T-cell (primary cell): ENCODE data around the gene TGM1. TPM values are rescaled to one million over a fixed set of nuclear protein-coding genes. Genes with fewer than 3 reads are reported as not detected.

ENCODE experiments used
- ATAC-seq, 4 experiments: fragments of 200-7000 bp in 3 of 4; fragments of 150-1000 bp in 1 of 4; cut with Tn5 transposase; replicated peaks in 1 of 4; 1 replicate in 3 of 4; 2 replicates in 1 of 4; pipeline ENCODE4 v1.10.0; 2021; ENCODE audit warnings: moderate library complexity in 3 of 4, mild to moderate bottlenecking in 2 of 4, moderate number of reproducible peaks in 1 of 4
- CTCF ChIA-PET, 2 donors: fragments of 300-600 bp; sonication (Branson Sonifier 250); formaldehyde crosslinking; loops; one replicate each; lab custom pipeline; 2022; ENCODE audit warnings: antibody characterized with exemption in 2 of 2; lab: Charles Lee
- POLR2A ChIA-PET, 2 donors: fragments of 300-600 bp; sonication (Branson Sonifier 250); formaldehyde crosslinking; loops; one replicate each; lab custom pipeline; 2022; ENCODE audit warnings: antibody characterized with exemption in 2 of 2; lab: Charles Lee
- DNase-seq, 35 experiments: peaks; one replicate each; pipeline versions ENCODE4 v3.0.0 to v3.0.0-alpha.2; 2013 to 2023
- H3K27ac ChIP-seq: one replicate; pipeline ENCODE4 v1.5.1; 2013; ENCODE audit warnings: low read length
- H3K27me3 ChIP-seq, 2 experiments: replicated peaks in 1 of 2; 1 replicate in 1 of 2; 2 replicates in 1 of 2; pipeline versions ENCODE4 v1.6.1 to v1.7.0; 2013; ENCODE audit warnings: low read length in 1 of 2, mixed read lengths in 1 of 2; ENCODE audit not compliant: control insufficient read depth in 2 of 2, insufficient read depth in 2 of 2; ENCODE audit errors: extremely low read depth in 1 of 2
- H3K36me3 ChIP-seq, 2 donors: 1 replicate in 1 of 2; 2 replicates in 1 of 2; pipeline versions ENCODE4 v1.6.1 to v1.7.0; 2013; ENCODE audit warnings: low read length in 1 of 2; ENCODE audit not compliant: control insufficient read depth in 2 of 2, insufficient read depth in 1 of 2; ENCODE audit errors: extremely low read depth in 1 of 2
- H3K4me1 ChIP-seq, 2 experiments: 1 replicate in 1 of 2; 2 replicates in 1 of 2; pipeline versions ENCODE4 v1.6.1 to v1.7.0; 2013; ENCODE audit warnings: low read length in 2 of 2, mixed read lengths in 1 of 2; ENCODE audit not compliant: insufficient read depth in 2 of 2, control insufficient read depth in 1 of 2; ENCODE audit errors: extremely low read depth in 1 of 2
- H3K4me3 ChIP-seq, 2 donors: 1 replicate in 1 of 2; 2 replicates in 1 of 2; pipeline versions ENCODE4 v1.5.1 to v1.7.0; 2013; ENCODE audit warnings: mild to moderate bottlenecking in 2 of 2, low read length in 1 of 2, moderate library complexity in 1 of 2; ENCODE audit not compliant: control insufficient read depth in 1 of 2; ENCODE audit errors: extremely low read depth in 1 of 2
- H3K9me3 ChIP-seq: 2 replicates; pipeline ENCODE4 v1.7.0; 2013
- H3K27ac Mint-ChIP-seq, 2 donors: one replicate each; pipeline ENCODE4 v1.8.0; 2020 to 2021; ENCODE audit warnings: mild to moderate bottlenecking in 2 of 2, mixed read lengths in 2 of 2
- H3K27me3 Mint-ChIP-seq, 2 donors: one replicate each; pipeline ENCODE4 v1.8.0; 2021 to 2022; ENCODE audit warnings: mixed read lengths in 2 of 2
- H3K36me3 Mint-ChIP-seq: one replicate; pipeline ENCODE4 v1.8.0; 2021; ENCODE audit warnings: mixed read lengths
- H3K4me1 Mint-ChIP-seq, 3 donors: one replicate each; pipeline ENCODE4 v1.8.0; 2020 to 2022; ENCODE audit warnings: mixed read lengths in 3 of 3, mild to moderate bottlenecking in 1 of 3
- H3K4me3 Mint-ChIP-seq, 3 donors: one replicate each; pipeline ENCODE4 v1.8.0; 2020 to 2022; ENCODE audit warnings: mild to moderate bottlenecking in 3 of 3, mixed read lengths in 3 of 3, moderate library complexity in 3 of 3
- H3K9me3 Mint-ChIP-seq, 3 donors: one replicate each; pipeline ENCODE4 v1.8.0; 2020 to 2022; ENCODE audit warnings: mixed read lengths in 3 of 3
- WGBS: methylation state at CpG from one replicate; pipeline ENCODE4 v1.1.5; 2013; ENCODE audit warnings: missing lambda C conversion rate; ENCODE audit not compliant: insufficient coverage; 5-methylcytosine and 5-hydroxymethylcytosine counted together
- total RNA-seq, 35 experiments: library from RNA in 6 of 35; stranded (reverse) in 6 of 35; fragments of 120-200 nt in 1 of 35; gene quantifications; one replicate each; pipeline versions ENCODE4 v1.2.1 to v1.2.4 and lab custom pipeline; 2013 to 2026

Gene TGM1
- total RNA-seq, 5 donors from 2014 or later (not counting 1 experiment from before 2014, with no cell fraction given): 4.9 to 13.5 (median 9.4) TPM

- no peak overlapping the region for H3K4me3 ChIP-seq
- H3K27ac ChIP-seq: no peak overlapping the region
- no peak overlapping the region for H3K4me3 Mint-ChIP-seq
- ChIA-PET POLR2A (no interaction called here), CTCF (no interaction called here)
- H3K27me3 ChIP-seq: no peaks in the 10 kb centered on the region
- H3K36me3 ChIP-seq: peaks cover 8 to 31% of the 10 kb centered on the region in 2 donors
- WGBS: 86% methylated on average over 2 of the region's 4 CpGs
- DNase-seq (no peak), ATAC-seq (no peak)
- H3K9me3 Mint-ChIP-seq: no peaks in the 10 kb centered on the region
- H3K36me3 Mint-ChIP-seq: peaks cover 32% of the 10 kb centered on the region
- no peaks in the 10 kb centered on the region for H3K4me1 Mint-ChIP-seq
- H3K4me1 ChIP-seq: no peaks in the 10 kb centered on the region
- no peak overlapping the region for H3K27ac Mint-ChIP-seq
- no peaks in the 10 kb centered on the region for H3K27me3 Mint-ChIP-seq
- H3K9me3 ChIP-seq: no peaks in the 10 kb centered on the region
Measured at GRCh38 chr14:24260780-24261157, 2.2 kb downstream of the TGM1 start.

- DNase-seq (no peak), ATAC-seq (no peak)
- Histone ChIP-seq H3K27me3 (no peaks in the 10 kb centered on the region), H3K36me3 (peaks cover 8 to 31% of the 10 kb centered on the region in 2 donors), H3K9me3 (no peaks in the 10 kb centered on the region), H3K27ac (no peak overlapping the region), H3K4me3 (no peak overlapping the region), H3K4me1 (no peaks in the 10 kb centered on the region)
- POLR2A ChIA-PET: no interaction called here
- no peaks in the 10 kb centered on the region for H3K4me1 Mint-ChIP-seq
- no peaks in the 10 kb centered on the region for H3K27me3 Mint-ChIP-seq
- H3K9me3 Mint-ChIP-seq: no peaks in the 10 kb centered on the region
- 88% methylated on average over 12 of the region's 16 CpGs for WGBS
- CTCF ChIA-PET: no interaction called here
- no peak overlapping the region for H3K4me3 Mint-ChIP-seq
- no peak overlapping the region for H3K27ac Mint-ChIP-seq
- H3K36me3 Mint-ChIP-seq: peaks cover 31% of the 10 kb centered on the region
Measured at GRCh38 chr14:24260026-24260779, 2.8 kb downstream of the TGM1 start.

GRCh38 chr14:24259282-24260025 lies 3.5 kb downstream of the TGM1 start:
- CTCF ChIA-PET: interaction anchor here in 1 of 2 donors (1.1 kb wide), 1 partner anchor 13 kb away, joined by 7 read pairs; no protein-coding TSS in a partner anchor
- POLR2A ChIA-PET: no interaction called here
- Histone ChIP-seq H3K4me3 (no peak overlapping the region), H3K9me3 (no peaks in the 10 kb centered on the region), H3K27me3 (no peaks in the 10 kb centered on the region), H3K36me3 (peaks cover 10 to 34% of the 10 kb centered on the region in 2 donors), H3K27ac (no peak overlapping the region), H3K4me1 (no peaks in the 10 kb centered on the region)
- Mint-ChIP-seq H3K36me3 (peaks cover 28% of the 10 kb centered on the region), H3K27me3 (no peaks in the 10 kb centered on the region), H3K4me1 (no peaks in the 10 kb centered on the region), H3K27ac (no peak overlapping the region), H3K9me3 (no peaks in the 10 kb centered on the region), H3K4me3 (no peak overlapping the region)
- 83% methylated on average over 4 of the region's 16 CpGs for WGBS
- ATAC-seq: no peak
- DNase-seq: no peak

GRCh38 chr14:24258548-24259265 lies 4.3 kb downstream of the TGM1 start:
- H3K9me3 Mint-ChIP-seq: no peaks in the 10 kb centered on the region
- no peaks in the 10 kb centered on the region for H3K4me1 ChIP-seq
- no peaks in the 10 kb centered on the region for H3K27me3 Mint-ChIP-seq
- peaks cover 32% of the 10 kb centered on the region for H3K36me3 Mint-ChIP-seq
- peaks cover 17 to 33% of the 10 kb centered on the region in 2 donors for H3K36me3 ChIP-seq
- no peaks in the 10 kb centered on the region for H3K4me1 Mint-ChIP-seq
- no peak overlapping the region for H3K4me3 ChIP-seq
- DNase-seq (no peak), ATAC-seq (no peak)
- ChIA-PET POLR2A (no interaction called here), CTCF (interaction anchor here in 1 of 2 donors (1.1 kb wide), 1 partner anchor 12 kb away, joined by 7 read pairs; no protein-coding TSS in a partner anchor)
- H3K27ac Mint-ChIP-seq: no peak overlapping the region
- H3K4me3 Mint-ChIP-seq: no peak overlapping the region
- H3K27ac ChIP-seq: no peak overlapping the region
- H3K9me3 ChIP-seq: no peaks in the 10 kb centered on the region
- H3K27me3 ChIP-seq: no peaks in the 10 kb centered on the region
- 96% methylated on average over 17 of the region's 18 CpGs for WGBS

- Mint-ChIP-seq H3K36me3 (peaks cover 32% of the 10 kb centered on the region), H3K4me3 (no peak overlapping the region), H3K4me1 (no peaks in the 10 kb centered on the region), H3K9me3 (no peaks in the 10 kb centered on the region), H3K27ac (no peak overlapping the region), H3K27me3 (no peaks in the 10 kb centered on the region)
- Histone ChIP-seq H3K27me3 (no peaks in the 10 kb centered on the region), H3K4me1 (no peaks in the 10 kb centered on the region), H3K4me3 (no peak overlapping the region), H3K36me3 (peaks cover 17 to 35% of the 10 kb centered on the region in 2 donors), H3K9me3 (no peaks in the 10 kb centered on the region), H3K27ac (no peak overlapping the region)
- 80% methylated on average over 1 of the region's 9 CpGs for WGBS
- POLR2A ChIA-PET: interaction anchor here in 1 of 2 donors (0.6 kb wide), 1 partner anchor 25 kb away, joined by 4 read pairs; no protein-coding TSS in a partner anchor
- CTCF ChIA-PET: no interaction called here
- ATAC-seq (no peak), DNase-seq (no peak)
Measured at GRCh38 chr14:24258119-24258518, 4.9 kb downstream of the TGM1 start.

GRCh38 chr14:24256960-24257359 lies 6.0 kb downstream of the TGM1 start:
- H3K36me3 Mint-ChIP-seq: peaks cover 28% of the 10 kb centered on the region
- Histone ChIP-seq H3K27me3 (no peaks in the 10 kb centered on the region), H3K36me3 (peaks cover 12 to 36% of the 10 kb centered on the region in 2 donors), H3K4me3 (no peak overlapping the region), H3K9me3 (no peaks in the 10 kb centered on the region), H3K27ac (no peak overlapping the region), H3K4me1 (no peaks in the 10 kb centered on the region)
- DNase-seq (no peak), ATAC-seq (no peak)
- H3K9me3 Mint-ChIP-seq: no peaks in the 10 kb centered on the region
- 100% methylated on average over 2 of the region's 4 CpGs for WGBS
- no peaks in the 10 kb centered on the region for H3K27me3 Mint-ChIP-seq
- no peak overlapping the region for H3K27ac Mint-ChIP-seq
- no peak overlapping the region for H3K4me3 Mint-ChIP-seq
- CTCF ChIA-PET: no interaction called here
- POLR2A ChIA-PET: no interaction called here
- H3K4me1 Mint-ChIP-seq: no peaks in the 10 kb centered on the region
